ENCODE results near the gene IZUMO4.

DNA sequence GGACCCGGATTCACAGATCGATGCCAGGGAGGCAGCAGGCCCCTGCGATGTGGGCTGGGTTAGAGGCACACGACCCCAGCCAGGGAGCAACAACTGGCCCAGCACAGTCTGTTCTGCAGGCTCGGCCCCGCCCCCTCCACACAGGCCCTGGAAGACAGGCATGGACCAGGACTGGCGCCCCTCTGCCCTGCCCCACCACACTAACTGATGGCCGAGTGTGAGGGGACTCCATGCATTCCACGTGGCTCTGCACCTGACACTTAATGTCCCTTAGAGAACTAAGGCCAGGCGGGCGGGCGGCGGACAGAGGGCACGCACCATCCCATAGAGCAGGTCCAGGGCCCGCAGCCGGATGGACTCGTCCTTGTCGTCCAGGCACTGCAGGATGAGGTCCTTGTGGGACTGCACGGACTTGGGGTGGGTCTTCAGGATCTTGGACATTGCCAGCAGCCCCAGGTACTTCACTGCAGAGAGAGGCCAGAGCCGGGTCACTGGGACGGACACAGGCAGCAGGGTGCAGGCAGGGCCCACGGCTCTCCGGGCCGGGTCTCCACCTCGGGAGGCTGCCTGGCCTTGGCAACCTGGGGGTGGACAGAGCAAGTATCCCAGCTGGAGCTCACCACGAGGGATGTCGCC lies 24.8 kb downstream of the IZUMO4 start:
- no peak for TF ChIP-seq YY1 (IDR thresholded peaks at IDR 0.05; ENCODE audit: low read depth)
- no peak for TF ChIP-seq RAD21 (IDR thresholded peaks at IDR 0.05; ENCODE audit: low read depth)
- no peak for TF ChIP-seq CEBPB (IDR thresholded peaks at IDR 0.05)
- TF ChIP-seq, protein P1, sequence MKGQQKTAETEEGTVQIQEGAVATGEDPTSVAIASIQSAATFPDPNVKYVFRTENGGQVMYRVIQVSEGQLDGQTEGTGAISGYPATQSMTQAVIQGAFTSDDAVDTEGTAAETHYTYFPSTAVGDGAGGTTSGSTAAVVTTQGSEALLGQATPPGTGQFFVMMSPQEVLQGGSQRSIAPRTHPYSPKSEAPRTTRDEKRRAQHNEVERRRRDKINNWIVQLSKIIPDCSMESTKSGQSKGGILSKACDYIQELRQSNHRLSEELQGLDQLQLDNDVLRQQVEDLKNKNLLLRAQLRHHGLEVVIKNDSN (IDR thresholded peaks at IDR 0.05), result no peak
- no peak for TF ChIP-seq NFIC (IDR thresholded peaks at IDR 0.05)
- no peak for TF ChIP-seq EGR1 (IDR thresholded peaks at IDR 0.05)
- TF ChIP-seq TCF12 (IDR thresholded peaks at IDR 0.05; ENCODE audit: low read depth), result no peak
- TF ChIP-seq, protein P2, sequence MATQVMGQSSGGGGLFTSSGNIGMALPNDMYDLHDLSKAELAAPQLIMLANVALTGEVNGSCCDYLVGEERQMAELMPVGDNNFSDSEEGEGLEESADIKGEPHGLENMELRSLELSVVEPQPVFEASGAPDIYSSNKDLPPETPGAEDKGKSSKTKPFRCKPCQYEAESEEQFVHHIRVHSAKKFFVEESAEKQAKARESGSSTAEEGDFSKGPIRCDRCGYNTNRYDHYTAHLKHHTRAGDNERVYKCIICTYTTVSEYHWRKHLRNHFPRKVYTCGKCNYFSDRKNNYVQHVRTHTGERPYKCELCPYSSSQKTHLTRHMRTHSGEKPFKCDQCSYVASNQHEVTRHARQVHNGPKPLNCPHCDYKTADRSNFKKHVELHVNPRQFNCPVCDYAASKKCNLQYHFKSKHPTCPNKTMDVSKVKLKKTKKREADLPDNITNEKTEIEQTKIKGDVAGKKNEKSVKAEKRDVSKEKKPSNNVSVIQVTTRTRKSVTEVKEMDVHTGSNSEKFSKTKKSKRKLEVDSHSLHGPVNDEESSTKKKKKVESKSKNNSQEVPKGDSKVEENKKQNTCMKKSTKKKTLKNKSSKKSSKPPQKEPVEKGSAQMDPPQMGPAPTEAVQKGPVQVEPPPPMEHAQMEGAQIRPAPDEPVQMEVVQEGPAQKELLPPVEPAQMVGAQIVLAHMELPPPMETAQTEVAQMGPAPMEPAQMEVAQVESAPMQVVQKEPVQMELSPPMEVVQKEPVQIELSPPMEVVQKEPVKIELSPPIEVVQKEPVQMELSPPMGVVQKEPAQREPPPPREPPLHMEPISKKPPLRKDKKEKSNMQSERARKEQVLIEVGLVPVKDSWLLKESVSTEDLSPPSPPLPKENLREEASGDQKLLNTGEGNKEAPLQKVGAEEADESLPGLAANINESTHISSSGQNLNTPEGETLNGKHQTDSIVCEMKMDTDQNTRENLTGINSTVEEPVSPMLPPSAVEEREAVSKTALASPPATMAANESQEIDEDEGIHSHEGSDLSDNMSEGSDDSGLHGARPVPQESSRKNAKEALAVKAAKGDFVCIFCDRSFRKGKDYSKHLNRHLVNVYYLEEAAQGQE (IDR thresholded peaks at IDR 0.05; ENCODE audit: low read depth), result no peak
- TF ChIP-seq EP300 (IDR thresholded peaks at IDR 0.05; ENCODE audit: borderline replicate concordance), result no peak
- no peak for TF ChIP-seq TAF1 (IDR thresholded peaks at IDR 0.05; ENCODE audit: low read depth)

Data from Ishikawa (cell line).